Mesendoderm (in vitro differentiated cells): ENCODE results near the gene WDR37.

Experiments
- DNase-seq: peaks from one replicate; pipeline ENCODE4 v3.0.0; 2013
- H2AK5ac ChIP-seq: 2 replicates; pipeline ENCODE4 v1.6.1; 2013; ENCODE audit warnings: low read length, inconsistent platforms
- H2BK120ac ChIP-seq: 2 replicates; pipeline ENCODE4 v1.6.1; 2013; ENCODE audit warnings: low read depth, mild to moderate bottlenecking, low read length, moderate library complexity, mixed read lengths
- H2BK15ac ChIP-seq: replicated peaks from 2 replicates; pipeline ENCODE4 v1.6.1; 2013; ENCODE audit warnings: low read depth, mild to moderate bottlenecking, moderate library complexity
- H2BK5ac ChIP-seq: 2 replicates; pipeline ENCODE4 v1.6.1; 2013; ENCODE audit warnings: low read length, inconsistent platforms
- H3K18ac ChIP-seq: 2 replicates; pipeline ENCODE4 v1.6.1; 2013; ENCODE audit warnings: mild to moderate bottlenecking, low read length, mixed read lengths
- H3K23ac ChIP-seq: one replicate; pipeline ENCODE4 v1.6.1; 2013; ENCODE audit warnings: low read length
- H3K27ac ChIP-seq: 2 replicates; pipeline ENCODE4 v1.5.1; 2013; ENCODE audit warnings: low read depth, mild to moderate bottlenecking, inconsistent platforms, low read length, moderate library complexity
- H3K27me3 ChIP-seq: 2 replicates; pipeline ENCODE4 v1.6.1; 2013; ENCODE audit warnings: low read length, control low read depth, mild to moderate bottlenecking, inconsistent platforms; ENCODE audit not compliant: insufficient read depth, poor library complexity
- H3K36me3 ChIP-seq: 2 replicates; pipeline ENCODE4 v1.6.1; 2013; ENCODE audit warnings: low read length, inconsistent platforms; ENCODE audit not compliant: control insufficient read depth, insufficient read depth
- H3K4ac ChIP-seq: one replicate; pipeline ENCODE4 v1.6.1; 2013; ENCODE audit warnings: low read depth, mild to moderate bottlenecking, low read length, moderate library complexity
- H3K4me1 ChIP-seq: 2 replicates; pipeline ENCODE4 v1.6.1; 2013; ENCODE audit warnings: low read depth, low read length, inconsistent platforms; ENCODE audit not compliant: control insufficient read depth
- H3K4me2 ChIP-seq: 2 replicates; pipeline ENCODE4 v1.6.1; 2013; ENCODE audit warnings: low read length
- H3K4me3 ChIP-seq: 2 replicates; pipeline ENCODE4 v1.5.1; 2013; ENCODE audit warnings: mild to moderate bottlenecking, low read length
- H3K56ac ChIP-seq: one replicate; pipeline ENCODE4 v1.6.1; 2013; ENCODE audit warnings: low read length
- H3K79me1 ChIP-seq: 2 replicates; pipeline ENCODE4 v1.6.1; 2013; ENCODE audit warnings: low read length, inconsistent platforms
- H3K79me2 ChIP-seq: 2 replicates; pipeline ENCODE4 v1.6.1; 2013; ENCODE audit warnings: mild to moderate bottlenecking, low read length; ENCODE audit not compliant: control insufficient read depth, insufficient read depth
- H3K9ac ChIP-seq: 2 replicates; pipeline ENCODE4 v1.6.1; 2013; ENCODE audit warnings: low read length, inconsistent platforms
- H4K5ac ChIP-seq: one replicate; pipeline ENCODE4 v1.6.1; 2013; ENCODE audit warnings: low read length
- H4K8ac ChIP-seq: one replicate; pipeline ENCODE4 v1.6.1; 2013; ENCODE audit warnings: low read depth, mild to moderate bottlenecking, control low read depth, low read length, moderate library complexity
- WGBS: extraction: QIAGEN DNeasy Blood & Tissue Kit; methylation state at CpG from one replicate; pipeline ENCODE4 v1.1.7; 2013; ENCODE audit warnings: low lambda C conversion rate, missing lambda C conversion rate; ENCODE audit not compliant: insufficient coverage; ENCODE audit errors: extremely low coverage; 5-methylcytosine and 5-hydroxymethylcytosine counted together

Gene WDR37

GRCh38 chr10:1041514-1041913 is 14.7 kb upstream of the WDR37 start:
- H3K4me1 ChIP-seq: peaks cover 7% of the 10 kb centered on the region
- H3K27me3 ChIP-seq: no peaks in the 10 kb centered on the region
- H2AK5ac ChIP-seq: no peak overlapping the region
- H3K9ac ChIP-seq: no peak overlapping the region
- no peak for DNase-seq
- H2BK15ac ChIP-seq: no peak overlapping the region
- H3K79me1 ChIP-seq: peaks cover 13% of the 10 kb centered on the region
- no peak overlapping the region for H2BK120ac ChIP-seq
- no peak overlapping the region for H3K23ac ChIP-seq
- H3K18ac ChIP-seq: no peak overlapping the region
- no peak overlapping the region for H3K4ac ChIP-seq
- WGBS: no CpG with 5 or more reads among the region's 9 CpGs
- no peak overlapping the region for H3K56ac ChIP-seq
- no peak overlapping the region for H3K4me3 ChIP-seq
- no peak overlapping the region for H4K5ac ChIP-seq
- no peak overlapping the region for H3K4me2 ChIP-seq
- no peak overlapping the region for H2BK5ac ChIP-seq
- H3K27ac ChIP-seq: no peak overlapping the region
- H3K36me3 ChIP-seq: peaks cover 9% of the 10 kb centered on the region
- no peak overlapping the region for H4K8ac ChIP-seq
- H3K79me2 ChIP-seq: peaks cover 27% of the 10 kb centered on the region

GRCh38 chr10:1043532-1043995 is 12.6 kb upstream of the WDR37 start:
- H2AK5ac ChIP-seq: no peak overlapping the region
- no peak for DNase-seq

GRCh38 chr10:1044146-1044545 is 12.0 kb upstream of the WDR37 start:
- H3K9ac ChIP-seq: peak overlapping the region; percentile 27
- H3K79me2 ChIP-seq: peaks cover 39% of the 10 kb centered on the region
- H3K79me1 ChIP-seq: peaks cover 15% of the 10 kb centered on the region
- no peak overlapping the region for H3K56ac ChIP-seq
- H3K4ac ChIP-seq: no peak overlapping the region
- H3K4me2 ChIP-seq: no peak overlapping the region
- no peaks in the 10 kb centered on the region for H3K27me3 ChIP-seq
- no peak overlapping the region for H3K27ac ChIP-seq
- WGBS: no CpG with 5 or more reads among the region's 4 CpGs
- no peak overlapping the region for H2BK120ac ChIP-seq
- H2AK5ac ChIP-seq: no peak overlapping the region
- peaks cover 9% of the 10 kb centered on the region for H3K36me3 ChIP-seq
- H3K23ac ChIP-seq: no peak overlapping the region
- no peak overlapping the region for H4K8ac ChIP-seq
- H3K18ac ChIP-seq: no peak overlapping the region
- no peak overlapping the region for H2BK15ac ChIP-seq
- no peak overlapping the region for H2BK5ac ChIP-seq
- H4K5ac ChIP-seq: no peak overlapping the region
- H3K4me3 ChIP-seq: no peak overlapping the region
- peaks cover 7% of the 10 kb centered on the region for H3K4me1 ChIP-seq
- DNase-seq: no peak

More at GRCh38 chr10:1043532-1043995, 12.6 kb upstream of the WDR37 start:
- Histone ChIP-seq H3K27me3 (no peaks in the 10 kb centered on the region), H3K4ac (no peak overlapping the region), H3K4me1 (peaks cover 7% of the 10 kb centered on the region), H3K23ac (no peak overlapping the region), H3K27ac (no peak overlapping the region), H2BK15ac (no peak overlapping the region), H4K5ac (no peak overlapping the region), H3K56ac (no peak overlapping the region), H3K18ac (no peak overlapping the region), H4K8ac (no peak overlapping the region), H3K4me2 (no peak overlapping the region), H2BK5ac (no peak overlapping the region), H2BK120ac (no peak overlapping the region), H3K9ac (no peak overlapping the region), H3K79me2 (peaks cover 39% of the 10 kb centered on the region), H3K79me1 (peaks cover 15% of the 10 kb centered on the region), H3K36me3 (peaks cover 9% of the 10 kb centered on the region), H3K4me3 (no peak overlapping the region)
- WGBS: no CpG with 5 or more reads among the region's 12 CpGs

GRCh38 chr10:1044964-1045363 is 11.2 kb upstream of the WDR37 start:
- Histone ChIP-seq H4K8ac (no peak overlapping the region), H3K56ac (peak overlapping the region; percentile 17), H3K9ac (peak overlapping the region; percentile 22), H4K5ac (no peak overlapping the region), H3K79me1 (peaks cover 15% of the 10 kb centered on the region), H2BK120ac (no peak overlapping the region), H2BK5ac (no peak overlapping the region), H3K4me3 (no peak overlapping the region), H3K27ac (no peak overlapping the region), H3K79me2 (peaks cover 39% of the 10 kb centered on the region), H2AK5ac (no peak overlapping the region), H2BK15ac (no peak overlapping the region), H3K4me2 (peak overlapping the region; percentile 20), H3K4ac (no peak overlapping the region), H3K36me3 (peaks cover 8% of the 10 kb centered on the region), H3K27me3 (no peaks in the 10 kb centered on the region), H3K23ac (no peak overlapping the region), H3K4me1 (peaks cover 7% of the 10 kb centered on the region), H3K18ac (no peak overlapping the region)
- WGBS: no CpG with 5 or more reads among the region's 4 CpGs
- DNase-seq: no peak

DNA sequence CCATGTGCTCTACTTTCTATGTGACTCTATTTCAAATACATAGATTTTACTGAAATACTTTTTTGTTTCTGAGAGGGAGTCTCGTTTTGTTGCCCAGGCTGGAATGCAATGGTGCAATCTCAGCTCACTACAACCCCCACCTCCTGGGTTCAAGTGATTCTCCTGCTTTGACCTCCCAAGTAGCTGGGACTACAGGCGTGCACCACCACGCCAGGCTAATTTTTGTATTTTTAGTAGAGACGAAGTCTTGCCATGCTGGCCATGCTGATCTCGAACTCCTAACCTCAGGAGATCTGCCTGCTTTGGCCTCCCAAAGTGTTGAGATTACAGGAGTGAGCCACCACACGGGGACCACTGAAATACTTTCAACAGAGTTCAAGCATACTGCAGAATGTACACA is 10.8 kb upstream of the WDR37 start:
- no peak overlapping the region for H3K4me3 ChIP-seq
- H2BK5ac ChIP-seq: no peak overlapping the region
- no peak overlapping the region for H2BK15ac ChIP-seq
- H3K4me1 ChIP-seq: peaks cover 7% of the 10 kb centered on the region
- H4K5ac ChIP-seq: no peak overlapping the region
- H4K8ac ChIP-seq: no peak overlapping the region
- H3K4me2 ChIP-seq: no peak overlapping the region
- H3K36me3 ChIP-seq: peaks cover 8% of the 10 kb centered on the region
- H2BK120ac ChIP-seq: no peak overlapping the region
- H3K27me3 ChIP-seq: no peaks in the 10 kb centered on the region
- H3K27ac ChIP-seq: no peak overlapping the region
- no peak overlapping the region for H3K56ac ChIP-seq
- no peak overlapping the region for H3K9ac ChIP-seq
- H2AK5ac ChIP-seq: no peak overlapping the region
- peaks cover 40% of the 10 kb centered on the region for H3K79me2 ChIP-seq
- H3K23ac ChIP-seq: no peak overlapping the region
- peaks cover 15% of the 10 kb centered on the region for H3K79me1 ChIP-seq
- no CpG with 5 or more reads among the region's 6 CpGs for WGBS
- DNase-seq: no peak
- H3K18ac ChIP-seq: no peak overlapping the region
- H3K4ac ChIP-seq: no peak overlapping the region

DNA sequence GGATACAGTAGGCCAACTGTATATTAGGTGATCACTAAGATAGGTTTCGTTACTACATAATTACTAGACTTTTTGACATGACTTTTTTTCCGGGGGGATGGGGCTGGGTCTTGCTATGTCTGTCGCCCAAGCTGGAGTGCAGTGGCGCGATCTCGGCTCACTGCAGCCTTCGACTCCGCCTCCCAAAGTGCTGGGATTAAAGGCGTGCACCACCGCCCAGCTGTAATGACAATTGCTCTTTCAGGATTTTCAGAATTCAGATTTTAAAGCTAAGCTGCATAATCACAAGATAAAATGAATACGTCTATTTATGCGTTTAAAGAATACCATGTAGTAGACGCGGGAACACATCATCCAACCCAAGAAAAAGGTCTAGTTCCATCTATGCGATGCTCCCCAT is 8.2 kb upstream of the WDR37 start:
- DNase-seq: peak; percentile 43

More for the DNA sequence above, 8.2 kb upstream of the WDR37 start:
- Histone ChIP-seq H2BK120ac (no peak overlapping the region), H3K79me2 (peaks cover 56% of the 10 kb centered on the region), H2AK5ac (peak overlapping the region; percentile 98), H2BK5ac (peak overlapping the region; percentile 91), H3K4me2 (peak overlapping the region; percentile 89), H3K23ac (peak overlapping the region; percentile 86), H2BK15ac (no peak overlapping the region), H3K4ac (peak overlapping the region; percentile 74), H3K27me3 (no peaks in the 10 kb centered on the region), H3K4me3 (peak overlapping the region; percentile 100), H3K79me1 (peaks cover 20% of the 10 kb centered on the region), H3K4me1 (peaks cover 10% of the 10 kb centered on the region), H3K56ac (peak overlapping the region; percentile 100), H3K36me3 (peaks cover 6% of the 10 kb centered on the region), H3K9ac (peak overlapping the region; percentile 100), H3K18ac (no peak overlapping the region), H3K27ac (peak overlapping the region; percentile 96), H4K5ac (no peak overlapping the region), H4K8ac (no peak overlapping the region)
- no CpG with 5 or more reads among the region's 15 CpGs for WGBS
